SK-N-SH treated with all-trans-retinoic acid at 6 μM for 48 hours (cell line): ENCODE data around the gene PNPLA8.
A peak's percentile ranks its signal among the peaks of the same experiment; 100 is the strongest.
"Not testable (repeated sequence)": the region's sequence is repeated elsewhere in the genome, so short reads cannot be mapped to it uniquely, and the experiment has no call there.

Source experiments
- ATAC-seq: fragments of 200-7000 bp; cut with Tn5 transposase; 3 replicates; pipeline ENCODE4 v1.9.1; 2020; ENCODE audit warnings: mild to moderate bottlenecking, moderate library complexity
- ARNTL ChIP-seq: fragments of 450-650 bp; formaldehyde crosslinking; IDR thresholded peaks from 2 replicates; pipeline ENCODE4 v1.5.0; 2020; ENCODE audit warnings: low read depth, mild to moderate bottlenecking, moderate library complexity, borderline replicate concordance
- BACH2 ChIP-seq: fragments of 250-450 bp; sonication (Bioruptor Pico); IDR thresholded peaks from 2 replicates; pipeline ENCODE4 v1.9.0; 2021; ENCODE audit warnings: mild to moderate bottlenecking, borderline replicate concordance
- CREB5 ChIP-seq: fragments of 250-450 bp; sonication (Bioruptor Pico); IDR thresholded peaks from 2 replicates; pipeline ENCODE4 v1.5.1; 2020; ENCODE audit warnings: low read depth, mild to moderate bottlenecking, moderate library complexity
- CSDC2 ChIP-seq: fragments of 250-450 bp; sonication (Bioruptor Pico); IDR thresholded peaks from 2 replicates; pipeline ENCODE4 v1.5.0; 2020; ENCODE audit warnings: mild to moderate bottlenecking, moderate library complexity
- CSRNP3 ChIP-seq: fragments of 250-450 bp; sonication (Bioruptor Pico); IDR thresholded peaks from 2 replicates; pipeline ENCODE4 v1.5.1; 2021; ENCODE audit warnings: mild to moderate bottlenecking, moderate library complexity
- ESRRG ChIP-seq: fragments of 250-450 bp; sonication (Bioruptor Pico); IDR thresholded peaks from 2 replicates; pipeline ENCODE4 v1.6.1; 2021; ENCODE audit warnings: mild to moderate bottlenecking
- GLIS3 ChIP-seq: fragments of 250-450 bp; sonication (Bioruptor Pico); IDR thresholded peaks from 2 replicates; pipeline ENCODE4 v1.5.0; 2020; ENCODE audit warnings: mild to moderate bottlenecking, moderate library complexity
- ISL1 ChIP-seq: fragments of 250-450 bp; sonication (Bioruptor Pico); IDR thresholded peaks from 2 replicates; pipeline ENCODE4 v2.1.2; 2022; ENCODE audit warnings: mild to moderate bottlenecking, moderate library complexity
- OSR1 ChIP-seq: fragments of 250-450 bp; sonication (Bioruptor Pico); IDR thresholded peaks from 2 replicates; pipeline ENCODE4 v1.8.0; 2022; ENCODE audit warnings: moderate library complexity, mild to moderate bottlenecking, inconsistent platforms
- PATZ1 ChIP-seq: fragments of 250-450 bp; sonication (Bioruptor Pico); IDR thresholded peaks from 2 replicates; pipeline ENCODE4 v1.8.0; 2020; ENCODE audit warnings: mild to moderate bottlenecking, moderate library complexity, borderline replicate concordance
- PPARA ChIP-seq: fragments of 250-450 bp; sonication (Bioruptor Pico); IDR thresholded peaks from 2 replicates; pipeline ENCODE4 v1.5.0; 2020; ENCODE audit warnings: mild to moderate bottlenecking, borderline replicate concordance
- RARB ChIP-seq: fragments of 250-450 bp; sonication (Bioruptor Pico); IDR thresholded peaks from 2 replicates; pipeline ENCODE4 v1.8.0; 2021; ENCODE audit warnings: mild to moderate bottlenecking, moderate library complexity
- SNAI2 ChIP-seq: fragments of 250-450 bp; sonication (Bioruptor Pico); IDR thresholded peaks from 2 replicates; pipeline ENCODE4 v1.5.0; 2020; ENCODE audit warnings: mild to moderate bottlenecking, moderate library complexity
- TCF4 ChIP-seq: fragments of 250-450 bp; sonication (Bioruptor Pico); IDR thresholded peaks from 2 replicates; pipeline ENCODE4 v1.8.0; 2021; ENCODE audit warnings: mild to moderate bottlenecking, moderate library complexity, borderline replicate concordance
- TOX ChIP-seq: fragments of 250-450 bp; sonication (Bioruptor Pico); IDR thresholded peaks from 2 replicates; pipeline ENCODE4 v1.8.0; 2021; ENCODE audit warnings: mild to moderate bottlenecking, moderate library complexity, borderline replicate concordance
- ZC3H10 ChIP-seq: fragments of 250-450 bp; sonication (Bioruptor Pico); IDR thresholded peaks from 2 replicates; pipeline ENCODE4 v1.5.1; 2021; ENCODE audit warnings: mild to moderate bottlenecking, moderate library complexity
- ZFP3 ChIP-seq: fragments of 250-450 bp; sonication (Bioruptor Pico); IDR thresholded peaks from 2 replicates; pipeline ENCODE4 v1.5.0; 2020; ENCODE audit warnings: mild to moderate bottlenecking, moderate library complexity
- ZNF565 ChIP-seq: fragments of 450-650 bp; formaldehyde crosslinking; conservative IDR thresholded peaks from 2 replicates; pipeline ENCODE4 v1.5.0; 2020; ENCODE audit warnings: low read depth, mild to moderate bottlenecking, moderate library complexity
- ZNF70 ChIP-seq: fragments of 450-650 bp; formaldehyde crosslinking; IDR thresholded peaks from 2 replicates; pipeline ENCODE4 v1.5.0; 2020; ENCODE audit warnings: mild to moderate bottlenecking, moderate library complexity
- ZNF8 ChIP-seq: fragments of 450-650 bp; formaldehyde crosslinking; IDR thresholded peaks from 2 replicates; pipeline ENCODE4 v1.5.0; 2020; ENCODE audit warnings: mild to moderate bottlenecking, moderate library complexity
- TF ChIP-seq, protein P1 (sequence below): fragments of 250-450 bp; sonication (Bioruptor Pico); IDR thresholded peaks from 2 replicates; pipeline ENCODE4 v1.5.0; 2020; ENCODE audit warnings: mild to moderate bottlenecking, moderate library complexity
- TF ChIP-seq, protein P2 (sequence below): fragments of 250-450 bp; sonication (Bioruptor Pico); IDR thresholded peaks from 2 replicates; pipeline ENCODE4 v1.8.0; 2021; ENCODE audit warnings: low read depth, mild to moderate bottlenecking, moderate library complexity, borderline replicate concordance

The PNPLA8 gene

GRCh38 chr7:108467391-108467790, 58.5 kb downstream of the PNPLA8 start:
- ATAC-seq, result no peak
- TF ChIP-seq OSR1 (CRISPR knock-in tag), result no peak
- TF ChIP-seq RARB (CRISPR knock-in tag), result no peak
- TF ChIP-seq CREB5 (CRISPR knock-in tag), result no peak
- no peak for TF ChIP-seq ZNF70
- no peak for TF ChIP-seq CSDC2
- TF ChIP-seq TOX, result no peak
- TF ChIP-seq ZFP3 (CRISPR knock-in tag), result no peak
- TF ChIP-seq ESRRG, result no peak
- no peak for TF ChIP-seq ISL1 (CRISPR knock-in tag)
- TF ChIP-seq ZNF8 (CRISPR knock-in tag), result no peak
- TF ChIP-seq BACH2 (CRISPR knock-in tag), result no peak
- no peak for TF ChIP-seq ZC3H10 (CRISPR knock-in tag)
- TF ChIP-seq PPARA (CRISPR knock-in tag), result no peak
- TF ChIP-seq GLIS3 (CRISPR knock-in tag), result no peak
- TF ChIP-seq, protein P1, sequence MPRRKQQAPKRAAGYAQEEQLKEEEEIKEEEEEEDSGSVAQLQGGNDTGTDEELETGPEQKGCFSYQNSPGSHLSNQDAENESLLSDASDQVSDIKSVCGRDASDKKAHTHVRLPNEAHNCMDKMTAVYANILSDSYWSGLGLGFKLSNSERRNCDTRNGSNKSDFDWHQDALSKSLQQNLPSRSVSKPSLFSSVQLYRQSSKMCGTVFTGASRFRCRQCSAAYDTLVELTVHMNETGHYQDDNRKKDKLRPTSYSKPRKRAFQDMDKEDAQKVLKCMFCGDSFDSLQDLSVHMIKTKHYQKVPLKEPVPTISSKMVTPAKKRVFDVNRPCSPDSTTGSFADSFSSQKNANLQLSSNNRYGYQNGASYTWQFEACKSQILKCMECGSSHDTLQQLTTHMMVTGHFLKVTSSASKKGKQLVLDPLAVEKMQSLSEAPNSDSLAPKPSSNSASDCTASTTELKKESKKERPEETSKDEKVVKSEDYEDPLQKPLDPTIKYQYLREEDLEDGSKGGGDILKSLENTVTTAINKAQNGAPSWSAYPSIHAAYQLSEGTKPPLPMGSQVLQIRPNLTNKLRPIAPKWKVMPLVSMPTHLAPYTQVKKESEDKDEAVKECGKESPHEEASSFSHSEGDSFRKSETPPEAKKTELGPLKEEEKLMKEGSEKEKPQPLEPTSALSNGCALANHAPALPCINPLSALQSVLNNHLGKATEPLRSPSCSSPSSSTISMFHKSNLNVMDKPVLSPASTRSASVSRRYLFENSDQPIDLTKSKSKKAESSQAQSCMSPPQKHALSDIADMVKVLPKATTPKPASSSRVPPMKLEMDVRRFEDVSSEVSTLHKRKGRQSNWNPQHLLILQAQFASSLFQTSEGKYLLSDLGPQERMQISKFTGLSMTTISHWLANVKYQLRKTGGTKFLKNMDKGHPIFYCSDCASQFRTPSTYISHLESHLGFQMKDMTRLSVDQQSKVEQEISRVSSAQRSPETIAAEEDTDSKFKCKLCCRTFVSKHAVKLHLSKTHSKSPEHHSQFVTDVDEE (CRISPR knock-in tag), result no peak
- no peak for TF ChIP-seq ARNTL (CRISPR knock-in tag)
- TF ChIP-seq SNAI2 (CRISPR knock-in tag), result no peak
- no peak for TF ChIP-seq TCF4 (CRISPR knock-in tag)
- no peak for TF ChIP-seq ZNF565 (CRISPR knock-in tag)

DNA sequence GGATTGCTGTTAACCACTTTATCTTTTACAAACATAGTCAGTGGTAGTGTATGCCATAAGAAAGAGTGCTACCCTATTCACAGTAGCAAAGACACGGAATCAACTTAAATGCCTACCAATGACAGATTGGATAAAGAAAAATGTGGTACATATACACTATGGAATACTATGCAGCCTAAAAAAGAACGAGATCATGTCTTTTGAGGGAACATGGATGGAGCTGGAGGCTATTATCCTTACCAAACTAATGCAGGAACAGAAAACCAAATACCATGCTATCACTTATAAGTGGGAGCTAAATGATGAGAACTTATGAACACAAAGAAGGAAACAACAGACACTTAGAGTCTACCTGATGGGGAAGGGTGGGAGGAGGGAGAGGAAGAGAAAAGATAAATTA, 59.6 kb downstream of the PNPLA8 start:
- not testable (repeated sequence) for ATAC-seq
- TF ChIP-seq ZNF8 (CRISPR knock-in tag), result peak; percentile 41; the same call in 1 of the 2 replicates
- TF ChIP-seq ZNF70, result peak; percentile 92

DNA sequence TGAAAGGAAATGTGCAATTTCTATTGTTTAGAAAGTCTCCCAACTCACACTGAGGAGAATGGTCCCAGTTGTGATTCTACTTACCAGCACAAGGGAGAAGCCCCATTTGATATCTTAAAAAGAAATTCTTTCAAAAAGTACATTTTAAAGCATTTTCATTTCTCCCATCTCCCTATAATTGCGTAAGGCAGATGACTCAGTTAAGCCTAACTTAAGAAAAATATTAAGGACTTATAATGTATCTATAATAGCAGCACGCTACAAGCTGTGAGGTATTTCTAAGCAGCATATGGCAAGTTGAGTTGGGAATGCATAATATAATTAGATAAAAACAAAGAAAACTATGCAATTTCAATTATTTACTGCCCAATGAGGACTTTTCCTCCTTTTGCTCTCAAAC, 61.2 kb downstream of the PNPLA8 start:
- no peak for ATAC-seq
- TF ChIP-seq SNAI2 (CRISPR knock-in tag) (no peak), TCF4 (CRISPR knock-in tag) (no peak), ZNF565 (CRISPR knock-in tag) (no peak), OSR1 (CRISPR knock-in tag) (no peak), RARB (CRISPR knock-in tag) (no peak), GLIS3 (CRISPR knock-in tag) (no peak), ZC3H10 (CRISPR knock-in tag) (no peak), PATZ1 (CRISPR knock-in tag) (no peak), ZFP3 (CRISPR knock-in tag) (no peak), PPARA (CRISPR knock-in tag) (no peak), CSRNP3 (CRISPR knock-in tag) (no peak)
- TF ChIP-seq, protein P2, sequence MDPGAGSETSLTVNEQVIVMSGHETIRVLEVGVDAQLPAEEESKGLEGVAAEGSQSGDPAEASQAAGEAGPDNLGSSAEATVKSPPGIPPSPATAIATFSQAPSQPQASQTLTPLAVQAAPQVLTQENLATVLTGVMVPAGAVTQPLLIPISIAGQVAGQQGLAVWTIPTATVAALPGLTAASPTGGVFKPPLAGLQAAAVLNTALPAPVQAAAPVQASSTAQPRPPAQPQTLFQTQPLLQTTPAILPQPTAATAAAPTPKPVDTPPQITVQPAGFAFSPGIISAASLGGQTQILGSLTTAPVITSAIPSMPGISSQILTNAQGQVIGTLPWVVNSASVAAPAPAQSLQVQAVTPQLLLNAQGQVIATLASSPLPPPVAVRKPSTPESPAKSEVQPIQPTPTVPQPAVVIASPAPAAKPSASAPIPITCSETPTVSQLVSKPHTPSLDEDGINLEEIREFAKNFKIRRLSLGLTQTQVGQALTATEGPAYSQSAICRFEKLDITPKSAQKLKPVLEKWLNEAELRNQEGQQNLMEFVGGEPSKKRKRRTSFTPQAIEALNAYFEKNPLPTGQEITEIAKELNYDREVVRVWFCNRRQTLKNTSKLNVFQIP (CRISPR knock-in tag), result no peak
- TF ChIP-seq, protein P1 (CRISPR knock-in tag), result no peak
